ENCODE data around the gene WNT1.

DNA sequence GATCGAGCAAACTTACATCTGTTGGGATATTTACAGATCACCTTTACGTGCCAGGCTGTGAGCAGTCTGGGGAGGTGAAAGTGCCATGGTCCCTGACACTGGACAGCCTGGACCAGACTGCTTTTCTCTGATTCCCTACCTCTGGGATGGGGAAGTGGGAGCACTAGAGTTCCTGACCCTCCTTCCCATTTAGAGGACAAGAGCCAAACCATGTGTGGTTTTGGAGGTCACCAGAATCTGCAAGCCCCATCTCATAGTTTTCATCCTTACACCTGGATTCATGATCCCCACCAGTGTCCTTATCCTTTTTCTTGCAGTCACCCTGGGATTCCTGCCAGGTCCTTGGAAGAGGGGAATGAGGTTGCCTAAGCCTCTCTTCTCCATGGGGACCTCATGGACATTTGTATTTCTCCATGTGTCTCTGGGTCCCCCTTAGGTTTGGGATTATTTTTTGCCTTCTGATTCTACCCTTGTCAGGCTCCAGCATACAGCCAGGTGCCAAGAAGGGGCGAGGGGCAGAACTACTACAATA is 5.1 kb upstream of the WNT1 start:
- TF ChIP-seq, protein P1, sequence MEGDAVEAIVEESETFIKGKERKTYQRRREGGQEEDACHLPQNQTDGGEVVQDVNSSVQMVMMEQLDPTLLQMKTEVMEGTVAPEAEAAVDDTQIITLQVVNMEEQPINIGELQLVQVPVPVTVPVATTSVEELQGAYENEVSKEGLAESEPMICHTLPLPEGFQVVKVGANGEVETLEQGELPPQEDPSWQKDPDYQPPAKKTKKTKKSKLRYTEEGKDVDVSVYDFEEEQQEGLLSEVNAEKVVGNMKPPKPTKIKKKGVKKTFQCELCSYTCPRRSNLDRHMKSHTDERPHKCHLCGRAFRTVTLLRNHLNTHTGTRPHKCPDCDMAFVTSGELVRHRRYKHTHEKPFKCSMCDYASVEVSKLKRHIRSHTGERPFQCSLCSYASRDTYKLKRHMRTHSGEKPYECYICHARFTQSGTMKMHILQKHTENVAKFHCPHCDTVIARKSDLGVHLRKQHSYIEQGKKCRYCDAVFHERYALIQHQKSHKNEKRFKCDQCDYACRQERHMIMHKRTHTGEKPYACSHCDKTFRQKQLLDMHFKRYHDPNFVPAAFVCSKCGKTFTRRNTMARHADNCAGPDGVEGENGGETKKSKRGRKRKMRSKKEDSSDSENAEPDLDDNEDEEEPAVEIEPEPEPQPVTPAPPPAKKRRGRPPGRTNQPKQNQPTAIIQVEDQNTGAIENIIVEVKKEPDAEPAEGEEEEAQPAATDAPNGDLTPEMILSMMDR (IDR thresholded peaks at IDR 0.05) = no peak
- TF ChIP-seq POLR2A (IDR thresholded peaks at IDR 0.05) = no peak
